IMR-90 (cell line): ENCODE results near the gene BTNL8. TPM values are rescaled to one million over a fixed set of nuclear protein-coding genes. Genes with fewer than 3 reads are reported as not detected.

Experiments used
- ATAC-seq: fragments of 200-7000 bp; cut with Tn5 transposase; 2 replicates; pipeline ENCODE4 v1.9.1; 2020; ENCODE audit warnings: low read depth, mild to moderate bottlenecking, moderate library complexity
- BruUV-seq: library from RNA; stranded (reverse); fragments of 400-500 nt; replicated peaks from 2 replicates; lab custom pipeline; 2021; lab: Mats Ljungman, UMichigan
- CTCF ChIA-PET: fragments of 300-600 bp; formaldehyde crosslinking; extraction: SDS; loops from one replicate; lab custom pipeline; 2021; ENCODE audit warnings: antibody characterized with exemption; lab: Yijun Ruan, JAX
- POLR2A ChIA-PET: fragments of 300-600 bp; sonication (Branson Sonifier 250); formaldehyde crosslinking; loops from one replicate; lab custom pipeline; 2022; ENCODE audit warnings: antibody characterized with exemption; ENCODE audit not compliant: unreplicated experiment; lab: Charles Lee
- DNase-seq: peaks from one replicate; pipeline ENCODE4 v3.0.0; 2013
- H2AFZ ChIP-seq: replicated peaks from 2 replicates; pipeline ENCODE3; 2013; ENCODE audit warnings: low read length, mild to moderate bottlenecking; ENCODE audit not compliant: poor library complexity
- H2AK5ac ChIP-seq: 2 replicates; pipeline ENCODE4 v1.6.1; 2013; ENCODE audit warnings: low read depth, low read length, inconsistent platforms
- H2AK9ac ChIP-seq: replicated peaks from 2 replicates; pipeline ENCODE3; 2013; ENCODE audit warnings: mild to moderate bottlenecking, low read depth, low read length, moderate library complexity; ENCODE audit not compliant: poor library complexity
- H2BK120ac ChIP-seq: 2 replicates; pipeline ENCODE4 v1.6.1; 2013; ENCODE audit warnings: low read depth, low read length, inconsistent platforms
- H2BK15ac ChIP-seq: 3 replicates; pipeline ENCODE4 v1.6.1; 2013; ENCODE audit warnings: low read depth, low read length, inconsistent platforms
- H2BK20ac ChIP-seq: 2 replicates; pipeline ENCODE4 v1.6.1; 2013; ENCODE audit warnings: low read depth, mild to moderate bottlenecking, inconsistent platforms, low read length, moderate library complexity
- H2BK5ac ChIP-seq: 2 replicates; pipeline ENCODE4 v1.6.1; 2013; ENCODE audit warnings: mild to moderate bottlenecking, low read depth, low read length, inconsistent platforms; ENCODE audit not compliant: poor library complexity, severe bottlenecking
- H3K14ac ChIP-seq: replicated peaks from 2 replicates; pipeline ENCODE4 v1.6.1; 2013; ENCODE audit warnings: low read depth, low read length, inconsistent platforms
- H3K18ac ChIP-seq: 2 replicates; pipeline ENCODE4 v1.6.1; 2013; ENCODE audit warnings: low read depth, low read length, control low read depth
- H3K23ac ChIP-seq: 2 replicates; pipeline ENCODE4 v1.6.1; 2013; ENCODE audit warnings: low read depth, low read length, inconsistent platforms
- H3K27ac ChIP-seq: 2 replicates; pipeline ENCODE4 v1.5.1; 2013; ENCODE audit warnings: mild to moderate bottlenecking, control low read depth, low read length; ENCODE audit not compliant: insufficient read depth
- H3K27me3 ChIP-seq: 2 replicates; pipeline ENCODE4 v1.6.1; 2013; ENCODE audit warnings: low read length; ENCODE audit not compliant: control insufficient read depth, insufficient read depth
- H3K36me3 ChIP-seq: 2 replicates; pipeline ENCODE4 v1.6.1; 2013; ENCODE audit warnings: low read length, mixed read lengths; ENCODE audit not compliant: control insufficient read depth, insufficient read depth
- H3K4ac ChIP-seq: 2 replicates; pipeline ENCODE4 v1.6.1; 2013; ENCODE audit warnings: low read depth, low read length, inconsistent platforms
- H3K4me1 ChIP-seq: 2 replicates; pipeline ENCODE4 v1.6.1; 2013; ENCODE audit warnings: low read length, mixed read lengths; ENCODE audit not compliant: control insufficient read depth, insufficient read depth
- H3K4me2 ChIP-seq: 2 replicates; pipeline ENCODE4 v1.6.1; 2013; ENCODE audit warnings: low read depth, mild to moderate bottlenecking, control low read depth, low read length, moderate library complexity
- H3K4me3 ChIP-seq: 2 replicates; pipeline ENCODE4 v1.5.1; 2013; ENCODE audit warnings: low read depth, mild to moderate bottlenecking, control low read depth, low read length, moderate library complexity; ENCODE audit not compliant: insufficient read depth
- H3K56ac ChIP-seq: 2 replicates; pipeline ENCODE4 v1.6.1; 2013; ENCODE audit warnings: low read length, inconsistent platforms; ENCODE audit not compliant: insufficient read depth; ENCODE audit errors: extremely low read depth
- H3K79me1 ChIP-seq, 2 experiments: 2 replicates each; pipeline ENCODE4 v1.6.1; 2013; ENCODE audit warnings: low read length in 2 of 2, inconsistent platforms in 1 of 2, low read depth in 1 of 2
- H3K9ac ChIP-seq: 2 replicates; pipeline ENCODE4 v1.6.1; 2013; ENCODE audit warnings: low read depth, low read length, control low read depth
- H3K9me1 ChIP-seq: 2 replicates; pipeline ENCODE4 v1.6.1; 2013; ENCODE audit warnings: low read length, inconsistent platforms; ENCODE audit not compliant: insufficient read depth
- H3K9me3 ChIP-seq: 2 replicates; pipeline ENCODE4 v1.6.1; 2013; ENCODE audit warnings: low read length; ENCODE audit not compliant: control insufficient read depth, insufficient read depth
- H4K20me1 ChIP-seq: 2 replicates; pipeline ENCODE4 v1.6.1; 2013; ENCODE audit warnings: low read length, inconsistent platforms; ENCODE audit not compliant: insufficient read depth
- H4K5ac ChIP-seq: 2 replicates; pipeline ENCODE4 v1.6.1; 2013; ENCODE audit warnings: mild to moderate bottlenecking, low read depth, low read length, control low read depth
- H4K8ac ChIP-seq, 2 experiments: 2 replicates each; pipeline ENCODE4 v1.6.1; 2013; ENCODE audit warnings: low read depth in 2 of 2, low read length in 2 of 2, control low read depth in 1 of 2, inconsistent platforms in 1 of 2
- H4K91ac ChIP-seq: 2 replicates; pipeline ENCODE4 v1.6.1; 2013; ENCODE audit warnings: low read depth, low read length, inconsistent platforms; ENCODE audit not compliant: insufficient read depth
- CEBPB ChIP-seq: IDR thresholded peaks from 2 replicates; pipeline ENCODE4 v1.6.1; 2012; ENCODE audit warnings: low read depth, low read length, improper control_type of control experiment
- CHD1 ChIP-seq: IDR thresholded peaks from 2 replicates; pipeline ENCODE4 v1.6.1; 2012; ENCODE audit warnings: low read depth, low read length, improper control_type of control experiment
- FOS ChIP-seq: fragments of 150-350 bp; IDR thresholded peaks from 2 replicates; pipeline ENCODE4 v1.6.1; 2016; ENCODE audit warnings: low read depth, low read length
- NFE2L2 ChIP-seq: fragments of 150-350 bp; IDR thresholded peaks from 2 replicates; pipeline ENCODE4 v1.6.1; 2016; ENCODE audit warnings: low read depth, mild to moderate bottlenecking, low read length
- RFX5 ChIP-seq: IDR thresholded peaks from 2 replicates; pipeline ENCODE4 v1.8.0; 2012; ENCODE audit warnings: low read depth, mild to moderate bottlenecking, low read length, moderate library complexity
- SMC3 ChIP-seq: fragments of 150-350 bp; IDR thresholded peaks from 2 replicates; pipeline ENCODE4 v1.6.1; 2016; ENCODE audit warnings: low read depth, mild to moderate bottlenecking, antibody characterized with exemption, low read length, moderate library complexity
- USF2 ChIP-seq: fragments of 150-350 bp; IDR thresholded peaks from 2 replicates; pipeline ENCODE4 v1.6.1; 2017; ENCODE audit warnings: mild to moderate bottlenecking, antibody characterized with exemption, low read length, low read depth
- WGBS, 2 experiments: methylation state at CpG; one replicate each; pipeline versions ENCODE4 v1.1.5 to v1.1.7; 2013; ENCODE audit warnings: missing lambda C conversion rate in 2 of 2; ENCODE audit not compliant: insufficient read length in 1 of 2; ENCODE audit errors: extremely low coverage in 2 of 2; 5-methylcytosine and 5-hydroxymethylcytosine counted together
- dilution Hi-C: fragments of 300-500 bp; cut with HindIII; formaldehyde crosslinking; loops from one replicate; pipeline ENCODE4 v1.14.3; 2018; ENCODE audit warnings: low sequenced_read_pairs; ENCODE audit not compliant: unreplicated experiment
- in situ Hi-C: fragments of 300-500 bp; cut with MboI; formaldehyde crosslinking; loops from 3 replicates; pipeline ENCODE4 v1.14.3; 2019; ENCODE audit warnings: low sequenced_read_pairs, inconsistent platforms, mixed read lengths
- intact Hi-C: fragments of 100-400 bp; cut with micrococcal nuclease; formaldehyde crosslinking; loops from 2 replicates; pipeline ENCODE4 v1.10.0; 2022
- polyA plus RNA-seq, 3 experiments: library from polyadenylated mRNA; depleted of rRNA; stranded (reverse); fragments of >200 nt; gene quantifications; 2 replicates each; pipeline ENCODE4 v1.2.3, GENCODE V29; 2012; ENCODE audit warnings: low replicate concordance in 1 of 3
- total RNA-seq: library from RNA; depleted of rRNA; stranded (reverse); fragments of >200 nt; gene quantifications from 2 replicates; pipeline ENCODE4 v1.2.3, GENCODE V29; 2012
- TF ChIP-seq, protein P1 (sequence below): conservative IDR thresholded peaks from 2 replicates; pipeline ENCODE4 v1.5.1; 2012; ENCODE audit warnings: mild to moderate bottlenecking, low read depth, low read length, improper control_type of control experiment

The BTNL8 gene
- total and polyA plus RNA-seq, 2 of the 4 experiments (the other 2 are of a cell fraction): not detected

DNA sequence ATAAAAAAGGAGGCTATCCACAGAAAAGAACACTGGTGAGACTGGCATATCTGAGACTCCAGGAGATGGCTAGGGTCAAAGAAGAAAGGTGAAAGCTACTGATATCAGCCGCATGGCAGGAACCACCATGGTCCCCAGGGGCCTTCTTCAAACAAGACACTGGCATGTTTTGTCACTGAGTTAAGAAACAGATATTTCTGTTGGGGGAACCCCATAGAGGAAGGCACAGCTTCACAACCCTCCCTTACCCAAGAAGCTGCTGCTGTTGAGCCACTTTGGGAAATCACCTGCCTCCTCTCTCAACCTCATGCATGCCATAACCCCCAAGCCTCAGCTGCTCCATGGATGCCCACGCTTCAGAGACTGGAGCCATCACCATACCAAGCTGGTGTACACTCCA is 76.4 kb downstream of the BTNL8 start:
- no peaks in the 10 kb centered on the region for H3K36me3 ChIP-seq
- no peaks in the 10 kb centered on the region for H3K4me1 ChIP-seq
- H3K9ac ChIP-seq: no peak overlapping the region
- H3K9me3 ChIP-seq: no peaks in the 10 kb centered on the region
- H3K79me1 ChIP-seq: no peaks in the 10 kb centered on the region
- H2BK5ac ChIP-seq: no peak overlapping the region
- in situ Hi-C loops (no loop called here), dilution Hi-C loops (no loop called here), intact Hi-C loops (no loop called here)
- H2BK20ac ChIP-seq: no peak overlapping the region
- H2AK9ac ChIP-seq: no peak overlapping the region
- H3K9me1 ChIP-seq: no peaks in the 10 kb centered on the region
- no peak overlapping the region for H3K4ac ChIP-seq
- TF ChIP-seq CEBPB (no peak), NFE2L2 (no peak), CHD1 (no peak), USF2 (no peak), SMC3 (no peak), FOS (no peak), RFX5 (no peak)
- TF ChIP-seq, protein P1, sequence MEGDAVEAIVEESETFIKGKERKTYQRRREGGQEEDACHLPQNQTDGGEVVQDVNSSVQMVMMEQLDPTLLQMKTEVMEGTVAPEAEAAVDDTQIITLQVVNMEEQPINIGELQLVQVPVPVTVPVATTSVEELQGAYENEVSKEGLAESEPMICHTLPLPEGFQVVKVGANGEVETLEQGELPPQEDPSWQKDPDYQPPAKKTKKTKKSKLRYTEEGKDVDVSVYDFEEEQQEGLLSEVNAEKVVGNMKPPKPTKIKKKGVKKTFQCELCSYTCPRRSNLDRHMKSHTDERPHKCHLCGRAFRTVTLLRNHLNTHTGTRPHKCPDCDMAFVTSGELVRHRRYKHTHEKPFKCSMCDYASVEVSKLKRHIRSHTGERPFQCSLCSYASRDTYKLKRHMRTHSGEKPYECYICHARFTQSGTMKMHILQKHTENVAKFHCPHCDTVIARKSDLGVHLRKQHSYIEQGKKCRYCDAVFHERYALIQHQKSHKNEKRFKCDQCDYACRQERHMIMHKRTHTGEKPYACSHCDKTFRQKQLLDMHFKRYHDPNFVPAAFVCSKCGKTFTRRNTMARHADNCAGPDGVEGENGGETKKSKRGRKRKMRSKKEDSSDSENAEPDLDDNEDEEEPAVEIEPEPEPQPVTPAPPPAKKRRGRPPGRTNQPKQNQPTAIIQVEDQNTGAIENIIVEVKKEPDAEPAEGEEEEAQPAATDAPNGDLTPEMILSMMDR: no peak
- ChIA-PET POLR2A (no interaction called here), CTCF (no interaction called here)
- H3K18ac ChIP-seq: no peak overlapping the region
- H3K23ac ChIP-seq: no peak overlapping the region
- H3K4me3 ChIP-seq: no peak overlapping the region
- ATAC-seq (no peak), DNase-seq (no peak)
- H3K56ac ChIP-seq: no peak overlapping the region
- no CpG with 5 or more reads among the region's 2 CpGs for WGBS, 2 experiments
- H3K14ac ChIP-seq: no peak overlapping the region
- H2AK5ac ChIP-seq: no peak overlapping the region
- H2AFZ ChIP-seq: no peak overlapping the region
- H3K4me2 ChIP-seq: no peak overlapping the region
- H4K8ac ChIP-seq: no peak overlapping the region
- H2BK120ac ChIP-seq: no peak overlapping the region
- H3K27me3 ChIP-seq: no peaks in the 10 kb centered on the region
- no peak overlapping the region for H2BK15ac ChIP-seq
- no peak overlapping the region for H3K27ac ChIP-seq
- BruUV-seq: no TSS peak
- H4K20me1 ChIP-seq: no peaks in the 10 kb centered on the region
- H4K5ac ChIP-seq: no peak overlapping the region
- no peak overlapping the region for H4K91ac ChIP-seq
